GM19395 (cell line): Measurements from ENCODE around the gene OCA2.
"Not testable (repeated sequence)": the region's sequence is repeated elsewhere in the genome, so short reads cannot be mapped to it uniquely, and the experiment has no call there.

Experiments
- ATAC-seq: cut with Tn5 transposase; IDR thresholded peaks from one replicate; pipeline ENCODE4 v1.9.1; 2021; ENCODE audit warnings: mild to moderate bottlenecking, moderate library complexity; ENCODE audit not compliant: unreplicated experiment

Gene OCA2

GRCh38 chr15:27853624-27854455 lies 245.3 kb downstream of the OCA2 start:
- ATAC-seq = no peak

GRCh38 chr15:27851858-27852210 lies 247.3 kb downstream of the OCA2 start:
- no peak for ATAC-seq

GRCh38 chr15:27850981-27851857 lies 247.9 kb downstream of the OCA2 start:
- no peak for ATAC-seq

GRCh38 chr15:27850050-27850449 lies 249.1 kb downstream of the OCA2 start:
- no peak for ATAC-seq

GRCh38 chr15:27848936-27849335 lies 250.2 kb downstream of the OCA2 start:
- ATAC-seq = not testable (repeated sequence)

GRCh38 chr15:27847775-27848710 lies 251.1 kb downstream of the OCA2 start:
- ATAC-seq = no peak

GRCh38 chr15:27846722-27847395 lies 252.3 kb downstream of the OCA2 start:
- ATAC-seq = no peak

GRCh38 chr15:27845535-27846369 lies 253.4 kb downstream of the OCA2 start:
- ATAC-seq = no peak

- no peak for ATAC-seq
Measured at GRCh38 chr15:27844018-27844666, 255.0 kb downstream of the OCA2 start.

- ATAC-seq = no peak
Measured at GRCh38 chr15:27843146-27843545, 256.0 kb downstream of the OCA2 start.

GRCh38 chr15:27842526-27842925 lies 256.6 kb downstream of the OCA2 start:
- no peak for ATAC-seq

GRCh38 chr15:27835233-27835939 lies 263.7 kb downstream of the OCA2 start:
- ATAC-seq = no peak

GRCh38 chr15:27834684-27835083 lies 264.4 kb downstream of the OCA2 start:
- no peak for ATAC-seq

GRCh38 chr15:27833974-27834373 lies 265.1 kb downstream of the OCA2 start:
- ATAC-seq = no peak

- ATAC-seq = no peak
Measured at GRCh38 chr15:27833178-27833577, 265.9 kb downstream of the OCA2 start.

GRCh38 chr15:27832237-27832596 lies 266.9 kb downstream of the OCA2 start:
- no peak for ATAC-seq

GRCh38 chr15:27831384-27832236 lies 267.5 kb downstream of the OCA2 start:
- ATAC-seq = no peak
